ENCODE results near the gene NCOR2. TPM values are rescaled to one million over a fixed set of nuclear protein-coding genes. Genes with fewer than 3 reads are reported as not detected.
A peak's percentile ranks its signal among the peaks of the same experiment; 100 is the strongest.

The NCOR2 gene
- polyA plus RNA-seq, 1 donor (not counting 4 experiments of a cell fraction or from before 2014, with no cell fraction given): 4.7 TPM

DNA sequence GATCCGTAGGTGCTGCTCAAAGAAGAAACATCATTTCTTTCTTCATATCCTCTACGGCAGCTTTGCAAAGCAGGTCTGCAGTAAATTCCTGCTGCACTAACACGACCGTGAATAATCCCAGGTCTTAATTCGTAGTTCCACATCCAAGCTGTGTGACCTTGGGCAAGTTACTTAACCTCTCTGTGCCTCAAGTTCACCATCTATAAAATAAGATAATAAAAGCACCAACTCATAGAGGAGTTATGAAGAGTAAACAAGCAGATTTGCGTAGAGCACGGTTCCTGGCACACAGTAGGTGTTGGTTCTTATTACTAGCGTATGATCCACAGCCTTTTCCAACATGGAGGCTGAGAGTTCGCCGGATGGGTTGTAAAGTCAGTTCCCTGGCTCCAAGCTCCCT, 3.6 kb downstream of the NCOR2 start:
- FAIRE-seq: peak; percentile 32
- H3K27me3 ChIP-seq (ENCODE audit: control insufficient read depth, extremely low read depth, insufficient read depth, low read length): no peaks in the 10 kb centered on the region
- peaks cover 3% of the 10 kb centered on the region for H3K9me1 ChIP-seq (ENCODE audit: control insufficient read depth, extremely low read depth, insufficient read depth, low read length)
- no peak overlapping the region for H3K4me3 ChIP-seq (ENCODE audit: control insufficient read depth in 2 of 3, extremely low read depth in 1 of 3, insufficient read depth in 2 of 3, low read depth in 1 of 3, low read length in 3 of 3)
- peaks cover 40% of the 10 kb centered on the region for H3K4me1 ChIP-seq (ENCODE audit: control insufficient read depth, extremely low read depth, insufficient read depth, low read length)
- no peak overlapping the region for H3K4me2 ChIP-seq (ENCODE audit: control insufficient read depth, extremely low read depth, insufficient read depth, low read depth, low read length)
- H4K20me1 ChIP-seq (ENCODE audit: control insufficient read depth, extremely low read depth, insufficient read depth, low read length): peaks cover 54% of the 10 kb centered on the region
- H3K79me2 ChIP-seq (ENCODE audit: control insufficient read depth, insufficient read depth, low read length): peaks cover 79% of the 10 kb centered on the region
- DNase-seq (ENCODE audit: low read depth, low spot score): no peak
- no peaks in the 10 kb centered on the region for H3K9me3 ChIP-seq (ENCODE audit: control insufficient read depth, low read depth, low read length)
- dilution Hi-C loops (cut with MboI; ENCODE audit: extremely low pct_ligation_motif_present, low sequenced_read_pairs): no loop called here
- H3K36me3 ChIP-seq (ENCODE audit: control insufficient read depth in 2 of 2, extremely low read depth in 1 of 2, insufficient read depth in 2 of 2, low read length in 2 of 2): peaks cover 3 to 6% of the 10 kb centered on the region in 2 experiments
- no peak overlapping the region for H3K9ac ChIP-seq (ENCODE audit: control insufficient read depth, extremely low read depth, insufficient read depth, low read length)
- H2AFZ ChIP-seq (ENCODE audit: control insufficient read depth, low read length): no peak overlapping the region
- no peak overlapping the region for H3K27ac ChIP-seq (ENCODE audit: control insufficient read depth, insufficient read depth, low read length)
- TF ChIP-seq EZH2 (IDR thresholded peaks at IDR 0.05; ENCODE audit: low read length): no peak
- TF ChIP-seq, protein P1, sequence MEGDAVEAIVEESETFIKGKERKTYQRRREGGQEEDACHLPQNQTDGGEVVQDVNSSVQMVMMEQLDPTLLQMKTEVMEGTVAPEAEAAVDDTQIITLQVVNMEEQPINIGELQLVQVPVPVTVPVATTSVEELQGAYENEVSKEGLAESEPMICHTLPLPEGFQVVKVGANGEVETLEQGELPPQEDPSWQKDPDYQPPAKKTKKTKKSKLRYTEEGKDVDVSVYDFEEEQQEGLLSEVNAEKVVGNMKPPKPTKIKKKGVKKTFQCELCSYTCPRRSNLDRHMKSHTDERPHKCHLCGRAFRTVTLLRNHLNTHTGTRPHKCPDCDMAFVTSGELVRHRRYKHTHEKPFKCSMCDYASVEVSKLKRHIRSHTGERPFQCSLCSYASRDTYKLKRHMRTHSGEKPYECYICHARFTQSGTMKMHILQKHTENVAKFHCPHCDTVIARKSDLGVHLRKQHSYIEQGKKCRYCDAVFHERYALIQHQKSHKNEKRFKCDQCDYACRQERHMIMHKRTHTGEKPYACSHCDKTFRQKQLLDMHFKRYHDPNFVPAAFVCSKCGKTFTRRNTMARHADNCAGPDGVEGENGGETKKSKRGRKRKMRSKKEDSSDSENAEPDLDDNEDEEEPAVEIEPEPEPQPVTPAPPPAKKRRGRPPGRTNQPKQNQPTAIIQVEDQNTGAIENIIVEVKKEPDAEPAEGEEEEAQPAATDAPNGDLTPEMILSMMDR (optimal IDR thresholded peaks at IDR 0.05 in 1 of 3, IDR thresholded peaks at IDR 0.05 in 1 of 3, conservative IDR thresholded peaks at IDR 0.05 in 1 of 3; ENCODE audit: extremely low read depth in 1 of 3, insufficient read depth in 2 of 3, low read length in 3 of 3): no peak

DNA sequence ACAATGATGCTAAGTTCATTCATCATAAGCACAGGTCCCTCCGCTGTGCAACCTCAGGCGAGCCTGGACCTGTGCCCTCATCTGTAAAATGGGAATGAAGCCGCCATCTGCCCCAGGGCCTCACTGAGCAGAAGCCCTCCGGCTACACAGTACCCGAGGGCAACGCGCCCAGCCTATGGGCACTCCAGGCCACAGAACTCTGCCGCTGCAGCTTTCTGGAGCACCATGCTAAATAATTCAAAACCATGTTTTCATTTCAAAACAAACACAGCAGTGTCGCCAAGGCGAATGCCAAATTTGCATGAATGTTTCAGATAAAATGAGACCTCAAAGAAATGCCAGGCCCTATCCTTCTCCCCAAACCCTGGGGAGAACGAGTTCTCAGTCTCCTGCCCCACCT, 4.0 kb downstream of the NCOR2 start:
- no peak overlapping the region for H3K4me2 ChIP-seq (ENCODE audit: control insufficient read depth, extremely low read depth, insufficient read depth, low read depth, low read length)
- H3K27me3 ChIP-seq (ENCODE audit: control insufficient read depth, extremely low read depth, insufficient read depth, low read length): no peaks in the 10 kb centered on the region
- H4K20me1 ChIP-seq (ENCODE audit: control insufficient read depth, extremely low read depth, insufficient read depth, low read length): peaks cover 54% of the 10 kb centered on the region
- no peak for TF ChIP-seq EZH2 (IDR thresholded peaks at IDR 0.05; ENCODE audit: low read length)
- TF ChIP-seq, protein P1 (optimal IDR thresholded peaks at IDR 0.05 in 1 of 3, IDR thresholded peaks at IDR 0.05 in 1 of 3, conservative IDR thresholded peaks at IDR 0.05 in 1 of 3; ENCODE audit: extremely low read depth in 1 of 3, insufficient read depth in 2 of 3, low read length in 3 of 3): no peak
- no peak for DNase-seq (ENCODE audit: low read depth, low spot score)
- H3K27ac ChIP-seq (ENCODE audit: control insufficient read depth, insufficient read depth, low read length): no peak overlapping the region
- H3K4me3 ChIP-seq (ENCODE audit: control insufficient read depth in 2 of 3, extremely low read depth in 1 of 3, insufficient read depth in 2 of 3, low read depth in 1 of 3, low read length in 3 of 3): no peak overlapping the region
- H2AFZ ChIP-seq (ENCODE audit: control insufficient read depth, low read length): no peak overlapping the region
- no peaks in the 10 kb centered on the region for H3K9me3 ChIP-seq (ENCODE audit: control insufficient read depth, low read depth, low read length)
- peaks cover 3% of the 10 kb centered on the region for H3K9me1 ChIP-seq (ENCODE audit: control insufficient read depth, extremely low read depth, insufficient read depth, low read length)
- peaks cover 40% of the 10 kb centered on the region for H3K4me1 ChIP-seq (ENCODE audit: control insufficient read depth, extremely low read depth, insufficient read depth, low read length)
- dilution Hi-C loops (cut with MboI; ENCODE audit: extremely low pct_ligation_motif_present, low sequenced_read_pairs): no loop called here
- H3K79me2 ChIP-seq (ENCODE audit: control insufficient read depth, insufficient read depth, low read length): peaks cover 83% of the 10 kb centered on the region
- H3K36me3 ChIP-seq (ENCODE audit: control insufficient read depth in 2 of 2, extremely low read depth in 1 of 2, insufficient read depth in 2 of 2, low read length in 2 of 2): peaks cover 3 to 6% of the 10 kb centered on the region in 2 experiments
- no peak for FAIRE-seq
- no peak overlapping the region for H3K9ac ChIP-seq (ENCODE audit: control insufficient read depth, extremely low read depth, insufficient read depth, low read length)

Measured in keratinocyte (primary cell).